Measurements from ENCODE around the gene MTMR6.
A peak's percentile ranks its signal among the peaks of the same experiment; 100 is the strongest.

The MTMR6 gene

DNA sequence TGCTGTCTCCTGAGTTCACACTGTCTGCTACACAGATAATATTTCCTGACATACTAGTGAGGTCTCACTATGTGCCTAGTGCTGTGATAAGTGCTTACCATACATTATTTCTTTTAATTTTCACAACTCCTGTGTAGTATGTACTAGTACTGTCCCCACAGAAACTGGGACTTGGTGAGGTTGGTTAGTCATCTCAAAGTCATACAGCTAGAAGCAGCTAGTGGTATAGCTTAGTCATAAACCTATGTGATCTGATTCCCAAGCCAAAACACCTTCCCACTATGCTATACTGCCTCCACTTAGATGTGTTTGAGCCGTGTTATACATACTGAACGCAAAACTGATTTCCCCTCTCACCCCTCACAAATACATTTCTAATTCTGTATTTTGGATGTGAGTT is 10.5 kb downstream of the MTMR6 start:
- DNase-seq (ENCODE audit: low spot score): no peak

DNA sequence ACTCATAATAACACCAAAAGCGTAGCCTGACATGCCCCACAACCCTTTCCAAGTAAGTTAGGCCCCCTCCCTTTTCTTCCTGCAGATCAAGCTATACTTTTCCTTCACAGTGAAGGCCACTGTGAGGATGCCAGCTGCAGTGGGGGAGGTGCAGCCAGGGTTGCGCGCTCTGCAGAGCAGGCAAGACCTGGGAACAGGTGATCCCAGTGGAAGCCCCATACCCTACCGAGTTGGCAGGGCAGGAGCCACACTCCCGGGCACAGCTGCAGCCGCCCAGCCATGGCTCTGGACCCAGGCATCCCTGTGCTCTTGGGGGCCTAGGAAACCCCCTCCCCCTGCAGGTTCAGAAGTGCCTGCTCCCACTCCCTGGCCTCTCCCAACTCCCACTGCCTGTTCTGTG is 18.7 kb downstream of the MTMR6 start:
- DNase-seq (ENCODE audit: low spot score): no peak

DNA sequence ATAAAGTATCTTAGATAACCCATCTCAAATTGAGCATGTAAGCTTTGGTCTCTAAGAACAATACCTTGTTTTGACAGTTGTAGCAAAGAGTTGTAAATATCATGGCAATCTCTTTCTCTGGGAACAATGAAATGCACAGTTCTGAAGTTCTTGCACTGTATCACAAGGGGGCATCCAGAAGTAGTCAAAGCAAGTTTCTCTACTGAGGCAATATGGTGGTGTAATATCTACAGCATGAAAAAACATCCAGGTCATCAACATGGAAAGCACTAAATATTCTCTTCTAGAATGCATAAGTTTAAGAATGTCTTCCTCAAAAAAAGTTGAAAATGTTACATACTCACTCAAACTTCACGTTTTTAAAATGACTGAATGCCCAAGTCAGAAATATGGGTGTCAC is 19.6 kb downstream of the MTMR6 start:
- DNase-seq (ENCODE audit: low spot score): no peak

DNA sequence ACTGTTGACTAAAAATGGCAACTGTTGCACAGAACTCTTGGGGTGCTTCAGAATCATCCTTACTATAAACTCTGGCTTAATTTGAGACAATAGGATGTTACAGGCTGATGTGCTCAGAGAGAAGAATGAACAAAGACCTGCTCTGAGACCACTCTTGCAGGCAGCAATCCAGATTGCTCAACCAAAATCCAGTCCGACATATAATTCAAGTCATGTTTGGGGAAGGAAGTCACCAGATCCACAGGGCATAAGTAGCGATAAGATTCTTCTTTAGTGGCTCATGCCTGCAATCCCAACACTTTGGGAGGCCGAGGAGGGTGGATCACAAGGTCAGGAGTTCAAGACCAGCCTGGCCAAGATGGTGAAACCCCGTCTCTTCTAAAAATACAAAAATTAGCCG is 20.6 kb downstream of the MTMR6 start:
- DNase-seq (ENCODE audit: low spot score): no peak

DNA sequence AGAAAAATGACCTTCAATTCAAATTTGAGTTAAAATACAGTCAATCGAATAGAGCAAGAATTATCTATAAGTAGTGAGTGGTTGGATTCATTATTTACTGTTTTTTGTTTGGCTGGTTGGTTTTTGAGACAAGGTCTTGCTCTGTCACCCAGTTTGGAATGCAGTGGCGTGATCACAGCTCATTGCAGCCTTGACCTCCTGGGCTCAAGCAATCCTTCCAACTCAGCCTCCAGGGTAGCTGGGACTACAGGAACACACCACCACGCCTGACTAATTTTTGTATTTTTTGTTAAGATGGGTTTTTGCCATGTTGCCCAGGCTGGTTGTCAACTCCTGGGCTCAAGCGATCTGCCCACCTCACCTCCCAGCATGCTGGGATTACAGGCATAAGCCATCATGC is 25.0 kb downstream of the MTMR6 start:
- DNase-seq (ENCODE audit: low spot score): no peak

DNA sequence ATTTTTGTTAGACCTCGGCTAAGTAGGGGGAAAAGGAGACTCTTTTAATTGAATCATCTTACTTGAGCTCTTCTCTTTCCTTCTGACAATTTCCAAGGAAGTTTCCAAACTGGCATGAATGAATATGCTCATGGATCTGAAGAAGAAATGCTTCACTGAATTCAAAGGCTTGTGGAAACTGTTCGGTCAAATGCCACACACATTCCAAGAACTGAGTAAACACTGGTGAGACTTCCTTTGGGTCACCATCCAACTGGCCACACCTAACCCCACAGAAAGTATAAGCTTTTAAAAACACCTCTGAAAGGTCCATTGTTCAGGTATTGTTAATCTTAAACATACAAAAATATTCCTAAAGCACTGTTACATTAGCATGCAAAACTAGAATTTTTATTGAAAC is 33.6 kb downstream of the MTMR6 start:
- DNase-seq (ENCODE audit: low spot score): no peak

DNA sequence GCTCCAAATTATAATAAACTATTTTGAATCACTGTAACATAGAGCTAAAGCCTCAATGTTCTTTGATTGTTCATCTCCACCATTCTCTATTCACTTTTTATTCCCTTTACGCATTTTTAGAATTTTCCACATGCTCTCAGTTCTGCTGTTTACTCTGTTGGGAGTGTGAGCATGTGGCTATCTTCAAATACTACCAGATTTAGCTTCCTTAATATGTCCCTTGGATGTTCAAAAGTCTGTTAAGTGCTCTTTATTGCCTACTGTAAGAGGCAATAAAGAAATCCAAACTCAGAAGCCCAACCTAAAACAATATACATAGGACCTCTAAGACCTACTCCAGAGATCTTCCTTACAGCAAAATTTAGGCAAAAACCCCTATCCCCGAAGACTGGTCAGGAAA is 34.5 kb downstream of the MTMR6 start:
- DNase-seq (ENCODE audit: low spot score): no peak

DNA sequence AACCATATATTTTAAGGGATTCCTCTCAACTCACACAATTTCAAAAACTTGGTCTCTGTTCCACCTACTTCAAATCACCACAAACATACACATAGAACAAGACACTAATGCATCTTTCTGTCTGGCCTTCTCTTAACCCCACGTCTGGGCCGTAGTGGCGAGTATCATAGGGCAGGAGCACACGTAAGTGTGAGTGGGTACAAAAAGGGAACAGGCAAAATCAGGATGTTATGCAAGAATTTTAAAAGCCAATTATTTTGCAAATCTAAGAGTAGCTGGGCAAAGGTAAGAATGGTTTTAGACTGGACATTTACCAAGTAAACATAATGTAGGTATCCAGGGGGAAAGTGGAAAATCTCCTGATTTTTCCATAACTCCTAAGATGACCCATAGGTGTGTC is 35.1 kb downstream of the MTMR6 start:
- DNase-seq (ENCODE audit: low spot score): no peak

DNA sequence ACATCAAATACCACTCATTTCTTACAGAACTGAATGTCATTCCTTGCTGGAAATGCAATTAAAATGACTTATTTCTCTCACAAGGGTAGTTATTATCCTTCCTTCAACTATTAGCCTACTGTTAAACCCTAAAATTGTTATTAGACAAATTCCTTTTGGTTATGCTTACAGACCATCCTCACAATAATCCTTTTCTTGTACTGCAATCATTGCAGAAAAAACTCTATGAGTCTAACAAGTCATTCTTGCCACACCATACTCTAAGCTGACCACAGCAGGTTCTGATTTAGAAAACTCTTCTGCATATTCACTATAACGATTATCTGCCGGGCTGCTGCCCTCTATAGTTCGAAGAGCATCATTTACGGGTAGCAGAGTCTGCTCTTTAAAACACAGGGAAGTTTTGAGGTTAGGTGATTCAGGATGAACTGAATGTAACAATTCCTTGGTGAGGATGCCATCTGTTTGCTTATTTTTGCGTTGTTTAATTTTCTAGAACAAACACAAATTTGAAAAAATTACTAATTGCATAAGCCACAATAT is 38.2 kb downstream of the MTMR6 start:
- DNase-seq (ENCODE audit: low spot score): peak; percentile 83

DNA sequence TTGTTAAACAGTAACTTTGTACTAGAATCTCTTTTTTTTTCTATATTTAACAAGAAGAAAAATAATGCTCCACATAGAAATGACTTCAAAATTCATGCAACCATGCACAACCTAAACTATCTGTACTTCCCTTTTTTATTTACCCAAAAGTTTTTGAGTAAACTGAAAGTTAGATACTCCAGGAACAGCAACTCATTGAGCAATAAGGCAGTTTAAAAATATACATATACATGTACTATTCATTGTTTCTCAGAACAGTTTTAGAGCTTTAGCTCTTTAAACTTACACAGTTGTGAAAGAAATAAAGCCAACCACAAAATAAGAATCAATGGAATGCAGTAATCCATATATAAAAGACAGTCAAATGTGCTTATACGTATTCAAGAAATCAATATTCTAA is 39.2 kb downstream of the MTMR6 start:
- DNase-seq (ENCODE audit: low spot score): no peak

DNA sequence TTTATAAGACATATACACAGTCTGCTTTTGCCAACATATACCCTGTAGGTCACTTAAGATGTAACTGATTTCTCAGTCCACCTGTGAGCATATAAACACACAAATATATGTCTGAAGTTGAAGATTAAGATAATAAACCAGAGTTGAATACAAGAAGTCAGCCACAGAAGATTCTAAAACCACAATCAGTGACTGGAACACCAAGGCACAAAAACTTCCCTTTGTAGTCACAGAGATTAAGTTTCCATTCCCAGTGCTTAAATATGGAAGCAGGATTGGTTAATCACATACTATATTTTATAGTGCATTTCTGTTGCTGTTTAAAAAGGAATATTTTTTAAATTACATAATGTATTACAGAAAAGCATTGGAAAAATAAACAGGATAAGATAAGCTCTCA is 39.9 kb downstream of the MTMR6 start:
- DNase-seq (ENCODE audit: low spot score): no peak

DNA sequence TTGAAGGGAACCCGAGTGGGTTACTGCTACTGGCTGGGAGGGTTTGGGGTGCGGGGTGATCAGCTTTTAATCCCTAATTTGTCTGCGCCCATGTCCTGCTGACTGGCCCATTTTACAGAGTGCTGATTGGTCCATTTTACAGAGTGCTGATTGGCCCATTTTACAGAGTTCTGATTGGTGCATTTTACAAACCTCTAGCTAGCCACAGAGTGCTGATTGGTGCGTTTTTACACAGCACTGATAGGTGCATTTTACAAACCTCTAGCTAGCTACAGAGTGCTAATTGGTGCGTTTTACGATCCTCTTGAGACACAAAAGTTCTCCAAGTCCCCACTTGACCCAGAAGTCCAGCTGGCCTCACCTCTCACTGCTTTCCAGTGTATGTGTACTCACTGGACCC is 43.2 kb downstream of the MTMR6 start:
- no peak for DNase-seq (ENCODE audit: low spot score)

DNA sequence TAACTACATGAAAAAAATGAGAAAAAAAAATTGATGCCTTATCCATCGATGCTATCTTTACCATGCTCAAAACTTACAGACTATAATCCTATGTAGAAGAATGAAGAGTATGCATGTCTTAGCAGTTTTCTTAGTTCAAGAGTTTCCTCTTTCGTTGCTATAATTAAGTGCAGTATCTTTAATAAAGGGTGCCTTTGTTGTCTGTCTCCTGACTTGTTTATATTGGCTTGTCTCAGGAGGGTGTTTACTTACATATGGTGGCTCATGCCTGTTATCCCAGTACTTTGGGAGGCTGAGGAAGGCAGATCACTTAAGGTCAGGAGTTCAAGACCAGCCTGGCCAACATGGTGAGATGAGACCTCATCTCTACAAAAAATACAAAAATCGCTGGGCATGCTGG is 44.3 kb downstream of the MTMR6 start:
- no peak for DNase-seq (ENCODE audit: low spot score)

DNA sequence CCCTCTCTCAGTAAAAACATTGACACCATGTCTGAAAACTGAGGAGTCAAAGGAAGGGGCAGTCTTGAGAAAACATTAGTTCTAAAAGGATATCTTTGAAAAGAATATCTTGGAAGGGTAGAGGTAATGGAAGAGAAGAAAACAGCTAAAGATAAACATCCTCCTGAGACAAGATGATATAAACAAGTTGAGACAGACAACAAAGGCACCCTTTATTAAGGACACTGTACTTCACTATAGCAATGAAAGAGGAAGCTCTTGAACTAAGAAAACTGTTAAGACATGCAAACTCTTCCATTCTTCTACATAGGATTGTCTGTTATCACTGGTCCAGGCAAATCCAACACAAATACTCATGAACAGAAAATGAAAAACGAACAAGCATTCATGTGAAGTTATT is 46.3 kb downstream of the MTMR6 start:
- DNase-seq (ENCODE audit: low spot score): no peak

DNA sequence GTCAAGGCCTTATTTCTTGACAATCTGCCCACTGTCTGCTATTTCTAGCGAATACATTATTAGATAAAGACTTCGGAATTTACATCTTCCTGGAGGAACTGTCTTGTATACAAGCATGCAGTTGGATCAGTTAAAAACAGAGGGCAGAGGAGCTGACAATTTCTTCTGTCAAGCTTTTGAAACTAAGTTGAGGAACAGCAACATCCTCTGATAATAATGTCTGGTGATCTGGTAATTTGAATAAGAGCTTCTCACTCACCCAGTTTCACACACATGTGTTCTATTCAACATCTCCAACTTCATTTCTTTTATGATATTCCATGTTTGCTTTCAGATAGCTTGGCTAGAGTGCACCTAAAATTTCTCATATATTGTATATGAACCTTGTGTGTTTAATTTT is 50.2 kb downstream of the MTMR6 start:
- DNase-seq (ENCODE audit: low spot score): no peak

DNA sequence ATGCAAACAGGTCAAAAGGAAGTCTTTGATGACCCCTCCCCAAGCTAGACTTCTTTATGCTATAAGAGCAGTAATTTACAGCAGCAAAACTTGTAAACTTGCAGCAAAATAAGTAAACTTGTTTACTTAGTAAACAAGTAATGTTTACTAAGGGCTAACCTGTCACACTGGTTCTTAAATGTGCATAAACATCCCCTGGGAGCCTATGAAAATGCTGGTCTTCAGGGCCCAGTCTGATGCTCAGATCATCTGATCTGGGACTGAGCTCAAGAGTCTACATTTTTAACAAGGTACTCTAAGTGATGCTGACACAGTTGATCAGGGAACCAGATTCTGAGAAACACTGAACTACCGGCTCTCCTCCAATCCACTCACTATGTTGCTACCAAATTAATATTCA is 53.4 kb downstream of the MTMR6 start:
- no peak for DNase-seq (ENCODE audit: low spot score)

DNA sequence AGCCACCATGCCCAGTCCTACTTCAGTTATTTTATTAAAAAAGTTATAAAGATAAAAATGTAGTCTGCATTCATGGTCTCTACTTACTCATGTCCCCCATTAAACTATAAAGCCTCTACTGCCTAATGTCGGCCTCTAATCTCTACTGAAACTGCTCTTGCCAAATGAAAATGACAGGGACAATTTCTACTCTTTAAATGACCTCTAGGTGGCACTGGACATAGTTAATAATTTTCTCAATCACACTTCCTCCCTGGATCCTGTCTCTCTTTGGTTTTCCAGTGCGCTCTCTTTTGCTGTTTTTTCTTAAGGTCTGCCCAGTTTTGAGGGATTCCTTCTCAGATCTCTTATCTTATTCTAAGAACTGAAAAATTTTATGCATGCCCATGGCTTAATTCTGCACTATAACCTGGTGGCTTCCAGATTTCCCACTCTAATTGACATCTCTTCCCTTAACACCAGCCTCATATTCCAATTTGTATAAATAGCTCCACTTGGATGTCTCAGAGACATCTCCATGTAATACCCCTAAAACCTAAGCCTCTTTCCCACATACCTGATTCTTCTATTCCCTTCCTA is 54.3 kb downstream of the MTMR6 start:
- DNase-seq (ENCODE audit: low spot score): peak; percentile 59

DNA sequence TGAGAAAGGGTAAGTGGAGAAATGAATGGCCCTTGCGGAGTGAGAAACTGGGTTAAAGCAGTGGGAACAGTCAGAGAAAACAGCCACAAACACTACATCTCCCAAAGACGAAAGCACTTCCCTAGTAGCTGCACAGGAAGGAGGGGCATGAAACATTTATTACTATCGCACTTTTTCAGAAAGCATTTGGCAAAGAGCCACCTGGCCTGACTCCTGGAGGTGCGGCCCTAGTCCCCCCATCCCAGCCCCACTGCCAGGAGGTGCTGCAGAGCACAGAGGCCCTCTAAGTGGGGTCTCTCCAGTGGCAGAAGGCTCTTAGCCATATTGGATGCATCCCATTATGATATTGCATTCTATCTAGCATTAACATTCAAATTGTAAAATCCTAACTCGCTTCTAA is 55.8 kb downstream of the MTMR6 start:
- no peak for DNase-seq (ENCODE audit: low spot score)

DNA sequence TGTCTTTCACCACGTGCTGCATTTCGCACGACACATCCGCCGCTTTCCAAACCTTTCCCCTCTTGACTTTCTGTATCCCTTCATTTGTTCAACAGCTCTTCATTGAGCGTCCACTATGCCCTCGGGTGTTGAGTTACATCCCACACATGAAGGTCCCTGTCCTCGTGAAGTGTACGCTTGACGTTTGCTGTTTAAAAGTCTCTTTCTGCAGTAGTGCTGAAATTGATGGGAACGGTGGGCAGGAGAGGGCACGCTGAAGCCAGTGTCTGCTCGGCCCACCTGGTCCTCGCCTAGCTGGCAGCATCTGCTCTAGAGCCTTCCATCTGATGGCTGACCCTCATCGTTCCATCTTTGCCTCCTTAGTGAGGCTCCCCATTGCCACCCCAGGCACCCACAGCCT is 59.6 kb downstream of the MTMR6 start:
- DNase-seq (ENCODE audit: low spot score): no peak

DNA sequence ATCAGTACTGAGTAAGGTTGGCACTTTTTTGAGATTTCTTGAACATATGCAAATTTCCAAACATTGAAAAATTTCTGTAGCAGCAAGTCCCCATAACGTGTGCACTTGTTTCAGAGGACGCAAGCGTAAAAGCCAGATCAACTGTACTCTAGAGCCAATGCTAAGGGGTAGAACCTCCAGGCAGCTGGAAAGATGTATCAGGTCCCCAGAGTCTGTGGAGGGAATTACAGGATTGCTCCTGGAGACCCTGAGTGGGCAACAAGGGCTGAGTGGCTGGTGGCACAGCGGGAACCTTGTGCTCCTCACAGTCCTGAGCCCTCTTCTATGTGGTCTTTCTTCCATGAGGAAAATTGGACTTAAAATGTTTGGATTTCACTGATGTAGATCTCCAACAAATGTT is 61.3 kb downstream of the MTMR6 start:
- DNase-seq (ENCODE audit: low spot score): no peak

DNA sequence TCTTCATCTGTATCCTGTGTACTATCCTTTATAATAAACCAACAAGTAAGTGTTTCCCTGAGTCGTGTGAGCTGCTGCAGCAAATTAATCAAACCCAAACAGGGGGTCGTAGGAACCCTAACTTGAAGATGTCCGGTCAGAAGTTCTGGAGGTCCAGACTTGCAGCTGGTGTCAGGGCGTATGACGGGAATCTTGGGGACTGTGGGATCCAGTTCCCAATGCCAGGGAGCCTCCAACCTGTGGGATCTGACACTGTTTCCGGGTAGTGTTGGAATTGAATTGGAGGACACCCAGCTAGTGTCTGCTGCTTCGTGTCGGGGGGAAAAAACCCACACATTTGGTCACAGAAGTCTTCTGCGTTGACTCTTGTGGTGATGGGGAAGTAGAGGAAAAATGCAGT is 63.1 kb downstream of the MTMR6 start:
- DNase-seq (ENCODE audit: low spot score): no peak

DNA sequence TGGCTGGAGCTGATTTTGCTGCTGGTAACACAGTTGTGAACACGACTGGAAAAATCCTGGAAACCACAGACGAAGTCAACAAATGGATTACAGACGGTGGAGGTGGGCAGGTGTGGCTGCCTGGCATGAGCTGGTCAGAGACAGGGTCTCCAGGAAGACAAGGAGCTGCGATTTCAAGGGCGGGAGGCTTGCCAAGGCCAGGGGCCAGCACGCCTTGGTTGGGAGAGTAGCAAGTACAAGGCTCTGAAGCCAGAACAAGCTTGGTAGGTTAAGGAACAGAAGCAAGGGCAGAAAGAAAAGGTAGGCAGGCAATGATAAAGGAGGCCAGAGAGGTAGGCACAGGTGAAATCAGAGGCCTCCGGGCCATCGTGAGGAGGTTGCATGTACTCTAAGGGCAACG is 64.5 kb downstream of the MTMR6 start:
- no peak for DNase-seq (ENCODE audit: low spot score)

DNA sequence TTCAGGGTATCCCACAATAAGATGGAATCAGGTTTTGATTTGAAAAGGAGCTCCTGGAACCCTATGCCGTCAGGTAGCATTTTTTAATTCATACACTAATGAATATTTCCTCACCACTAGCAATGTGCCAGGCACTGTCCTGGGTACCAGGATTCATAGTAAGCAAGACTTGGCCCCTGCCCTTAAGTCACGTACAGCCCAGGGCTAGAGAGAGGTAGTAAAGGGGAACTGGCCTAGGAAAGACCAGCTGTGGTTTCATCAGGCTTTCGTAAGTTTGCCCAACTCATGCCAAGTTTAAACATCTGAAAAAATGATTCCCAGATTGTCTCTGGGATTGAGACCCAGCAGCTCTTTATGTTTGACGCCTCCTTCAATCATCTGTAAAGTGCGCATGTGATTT is 69.3 kb downstream of the MTMR6 start:
- DNase-seq (ENCODE audit: low spot score): no peak

DNA sequence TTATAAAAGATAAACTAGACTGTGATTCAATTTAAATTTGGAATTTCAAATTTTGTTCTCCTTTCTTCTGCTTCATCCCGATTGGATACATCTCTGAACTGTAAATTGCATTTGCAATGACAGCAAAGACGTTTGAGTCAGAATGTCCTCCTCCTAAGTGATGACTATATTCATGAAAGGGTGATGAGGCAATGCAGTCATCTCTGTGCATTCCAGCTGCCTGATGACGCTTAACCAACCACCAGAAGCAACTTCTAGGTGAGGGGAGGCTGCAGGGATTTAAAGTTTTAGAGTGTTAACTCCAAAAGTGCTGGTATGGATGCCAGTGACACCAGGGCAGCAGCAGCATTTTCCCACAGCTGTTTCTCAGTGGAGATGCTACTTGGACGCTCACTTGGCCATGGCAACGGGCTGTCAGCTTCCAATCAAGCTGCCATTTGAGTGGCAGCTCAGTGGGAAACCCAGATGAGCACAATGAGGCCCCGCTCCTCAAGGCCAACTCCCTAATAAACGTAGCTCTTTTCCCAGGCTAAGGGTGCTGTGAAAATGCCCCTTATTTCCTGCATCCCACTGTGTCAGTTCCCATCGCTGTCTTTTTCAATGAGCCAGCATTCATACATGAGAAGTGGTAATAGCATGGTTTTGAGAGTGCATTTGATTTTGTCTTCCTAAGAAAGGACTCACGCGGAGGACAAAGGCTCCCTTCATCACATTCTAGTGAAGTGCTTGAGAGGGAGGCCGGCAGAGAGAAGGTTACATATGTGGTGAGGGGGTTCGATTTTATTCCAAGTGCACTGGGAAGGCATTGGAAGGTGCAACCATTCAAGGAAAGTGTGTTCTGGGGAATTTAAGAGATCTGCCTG is 70.0 kb downstream of the MTMR6 start:
- DNase-seq (ENCODE audit: low spot score): no peak

All from putamen (tissue), 1 donor.